Astrocyte (in vitro differentiated cells and primary cell): ENCODE measurements around the gene DNAJC7. TPM values are rescaled to one million over a fixed set of nuclear protein-coding genes. Genes with fewer than 3 reads are reported as not detected.

Source experiments
- DNase-seq: peaks from one replicate; pipeline ENCODE4 v3.0.0-alpha.2; 2010; ENCODE audit warnings: low read depth
- FAIRE-seq: peaks from 2 replicates; lab custom pipeline; 2011; peaks lifted over from hg19 to GRCh38; lab: Jason Lieb, UNC
- H2AFZ ChIP-seq: 2 replicates; pipeline ENCODE4 v1.6.0; 2012; ENCODE audit warnings: low read depth, low read length, inconsistent platforms
- H3K27ac ChIP-seq: 2 replicates; pipeline ENCODE4 v1.5.1; 2011; ENCODE audit warnings: low read depth, low read length, inconsistent platforms
- H3K27me3 ChIP-seq: 2 replicates; pipeline ENCODE4 v1.6.0; 2011; ENCODE audit warnings: low read length, inconsistent platforms; ENCODE audit not compliant: insufficient read depth
- H3K36me3 ChIP-seq: 2 replicates; pipeline ENCODE4 v1.5.1; 2011; ENCODE audit warnings: low read length, inconsistent platforms; ENCODE audit not compliant: insufficient read depth
- H3K4me1 ChIP-seq: 2 replicates; pipeline ENCODE4 v1.5.1; 2011; ENCODE audit warnings: low read length, inconsistent platforms; ENCODE audit not compliant: insufficient read depth
- H3K4me2 ChIP-seq: 2 replicates; pipeline ENCODE4 v1.6.0; 2012; ENCODE audit warnings: low read length, inconsistent platforms
- H3K4me3 ChIP-seq: 2 replicates; pipeline ENCODE4 v1.5.1; 2011; ENCODE audit warnings: low read depth, mild to moderate bottlenecking, low read length, inconsistent platforms; ENCODE audit not compliant: insufficient read depth
- H3K79me2 ChIP-seq: 2 replicates; pipeline ENCODE4 v1.6.0; 2012; ENCODE audit warnings: mild to moderate bottlenecking, low read length, inconsistent platforms; ENCODE audit not compliant: insufficient read depth
- H3K9ac ChIP-seq: 2 replicates; pipeline ENCODE4 v1.6.0; 2012; ENCODE audit warnings: mild to moderate bottlenecking, low read length, inconsistent platforms
- H3K9me3 ChIP-seq: 2 replicates; pipeline ENCODE4 v1.5.1; 2012; ENCODE audit warnings: low read depth, mild to moderate bottlenecking, low read length, inconsistent platforms; ENCODE audit not compliant: insufficient read depth
- H4K20me1 ChIP-seq: 2 replicates; pipeline ENCODE4 v1.6.0; 2012; ENCODE audit warnings: low read length, inconsistent platforms; ENCODE audit not compliant: insufficient read depth
- H3K27ac Mint-ChIP-seq: one replicate; pipeline ENCODE4 v1.8.0; 2021; ENCODE audit warnings: mild to moderate bottlenecking, mixed read lengths; ENCODE audit not compliant: unreplicated experiment
- H3K27me3 Mint-ChIP-seq: one replicate; pipeline ENCODE4 v1.8.0; 2021; ENCODE audit warnings: low read depth, mixed read lengths; ENCODE audit not compliant: unreplicated experiment
- H3K36me3 Mint-ChIP-seq: one replicate; pipeline ENCODE4 v1.8.0; 2021; ENCODE audit warnings: low read depth, mixed read lengths; ENCODE audit not compliant: unreplicated experiment
- H3K4me1 Mint-ChIP-seq: one replicate; pipeline ENCODE4 v1.8.0; 2021; ENCODE audit warnings: low read depth, mixed read lengths; ENCODE audit not compliant: unreplicated experiment
- H3K4me3 Mint-ChIP-seq: one replicate; pipeline ENCODE4 v1.8.0; 2021; ENCODE audit warnings: mild to moderate bottlenecking, moderate library complexity, mixed read lengths; ENCODE audit not compliant: unreplicated experiment
- H3K9me3 Mint-ChIP-seq: one replicate; pipeline ENCODE4 v1.8.0; 2021; ENCODE audit warnings: mild to moderate bottlenecking, mixed read lengths; ENCODE audit not compliant: unreplicated experiment
- EZH2 ChIP-seq: IDR thresholded peaks from 2 replicates; pipeline ENCODE4 v1.6.1; 2012; ENCODE audit warnings: mild to moderate bottlenecking, low read length, inconsistent platforms; ENCODE audit not compliant: insufficient read depth
- total RNA-seq: library from RNA; stranded (reverse); gene quantifications from 2 replicates; pipeline ENCODE4 v1.2.1, GENCODE V29; 2021
- TF ChIP-seq, protein P1 (sequence below): IDR thresholded peaks from 2 replicates; pipeline ENCODE4 v1.5.1; 2011; ENCODE audit warnings: low read depth, mild to moderate bottlenecking, inconsistent platforms, low read length, moderate library complexity; ENCODE audit not compliant: insufficient read depth

Gene DNAJC7
- total RNA-seq, 1 donor from 2014 or later, result 96.0 TPM

DNA sequence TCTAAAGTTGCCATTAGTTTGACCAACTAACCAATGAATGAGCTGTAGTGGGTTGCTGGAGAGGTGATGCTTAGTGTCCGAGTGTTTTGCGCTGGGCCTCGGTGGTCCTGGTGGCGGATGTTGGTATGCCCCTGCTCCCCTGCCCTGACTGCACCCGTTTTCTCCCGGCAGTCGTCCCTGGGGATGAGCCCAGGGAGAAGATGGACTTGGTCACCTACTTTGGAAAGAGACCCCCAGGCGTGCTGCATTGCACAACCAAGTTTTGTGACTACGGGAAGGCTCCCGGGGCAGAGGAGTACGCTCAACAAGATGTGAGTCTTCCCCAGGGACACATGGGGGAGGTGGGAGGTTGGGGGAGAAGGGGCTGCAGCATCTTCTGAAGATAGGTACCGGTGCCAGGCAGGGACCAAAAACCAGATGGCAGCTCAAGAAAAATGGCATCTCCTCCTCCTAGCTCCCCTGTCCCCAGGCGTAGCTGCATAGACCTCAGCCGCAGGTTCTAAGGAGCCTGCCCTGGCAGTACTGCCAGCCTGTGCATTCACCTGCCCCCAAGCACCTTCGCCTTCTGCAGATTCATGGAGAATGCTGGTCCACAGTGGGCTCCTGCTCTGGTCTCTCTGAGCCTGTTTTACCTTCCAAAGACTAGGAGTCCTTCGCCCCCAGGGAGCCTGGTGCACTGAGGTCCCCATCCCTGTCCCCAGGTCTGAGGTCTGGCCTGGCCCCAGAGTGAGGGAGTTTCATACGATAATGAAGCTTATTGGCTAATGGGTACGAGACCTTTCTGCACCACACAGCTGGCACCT lies 45.3 kb downstream of the DNAJC7 start:
- Histone ChIP-seq H2AFZ (no peak overlapping the region), H3K27ac (no peak overlapping the region), H3K27me3 (no peaks in the 10 kb centered on the region), H4K20me1 (peaks cover 77% of the 10 kb centered on the region), H3K4me2 (no peak overlapping the region), H3K9me3 (no peaks in the 10 kb centered on the region), H3K4me1 (peaks cover 16% of the 10 kb centered on the region), H3K36me3 (peaks cover 35% of the 10 kb centered on the region), H3K9ac (no peak overlapping the region), H3K4me3 (no peak overlapping the region), H3K79me2 (peaks cover 58% of the 10 kb centered on the region)
- Mint-ChIP-seq H3K27me3 (no peaks in the 10 kb centered on the region), H3K36me3 (peaks cover 36% of the 10 kb centered on the region), H3K9me3 (no peaks in the 10 kb centered on the region), H3K27ac (no peak overlapping the region), H3K4me3 (no peak overlapping the region), H3K4me1 (peaks cover 14% of the 10 kb centered on the region)
- no peak for TF ChIP-seq EZH2
- TF ChIP-seq, protein P1, sequence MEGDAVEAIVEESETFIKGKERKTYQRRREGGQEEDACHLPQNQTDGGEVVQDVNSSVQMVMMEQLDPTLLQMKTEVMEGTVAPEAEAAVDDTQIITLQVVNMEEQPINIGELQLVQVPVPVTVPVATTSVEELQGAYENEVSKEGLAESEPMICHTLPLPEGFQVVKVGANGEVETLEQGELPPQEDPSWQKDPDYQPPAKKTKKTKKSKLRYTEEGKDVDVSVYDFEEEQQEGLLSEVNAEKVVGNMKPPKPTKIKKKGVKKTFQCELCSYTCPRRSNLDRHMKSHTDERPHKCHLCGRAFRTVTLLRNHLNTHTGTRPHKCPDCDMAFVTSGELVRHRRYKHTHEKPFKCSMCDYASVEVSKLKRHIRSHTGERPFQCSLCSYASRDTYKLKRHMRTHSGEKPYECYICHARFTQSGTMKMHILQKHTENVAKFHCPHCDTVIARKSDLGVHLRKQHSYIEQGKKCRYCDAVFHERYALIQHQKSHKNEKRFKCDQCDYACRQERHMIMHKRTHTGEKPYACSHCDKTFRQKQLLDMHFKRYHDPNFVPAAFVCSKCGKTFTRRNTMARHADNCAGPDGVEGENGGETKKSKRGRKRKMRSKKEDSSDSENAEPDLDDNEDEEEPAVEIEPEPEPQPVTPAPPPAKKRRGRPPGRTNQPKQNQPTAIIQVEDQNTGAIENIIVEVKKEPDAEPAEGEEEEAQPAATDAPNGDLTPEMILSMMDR, result no peak
- FAIRE-seq (no peak), DNase-seq (no peak)

DNA sequence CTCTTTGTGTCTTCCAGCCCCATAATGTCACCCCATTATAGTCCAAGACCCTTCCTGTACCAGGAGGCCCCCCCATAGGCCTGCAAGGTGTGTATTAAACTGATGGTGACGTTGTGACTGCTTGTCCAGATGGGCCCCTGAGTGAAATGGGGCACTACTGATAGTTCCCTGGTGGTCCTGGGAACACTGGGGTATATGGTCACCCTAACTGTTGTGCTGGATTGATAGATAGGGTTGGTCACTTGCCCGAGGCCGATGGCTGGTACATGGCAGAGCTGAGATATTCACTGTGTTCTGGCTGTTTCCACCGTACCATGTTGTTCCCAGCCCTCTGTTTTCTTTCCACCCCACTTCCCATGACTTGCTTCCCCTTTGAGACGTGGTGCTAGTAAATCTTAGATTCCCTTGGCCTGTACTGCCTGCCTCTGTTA lies 46.3 kb downstream of the DNAJC7 start:
- H3K36me3 Mint-ChIP-seq, result peaks cover 30% of the 10 kb centered on the region
- H3K27ac Mint-ChIP-seq, result no peak overlapping the region
- FAIRE-seq, result no peak

More for the DNA sequence above, 46.3 kb downstream of the DNAJC7 start:
- peaks cover 18% of the 10 kb centered on the region for H3K4me1 ChIP-seq
- no peak overlapping the region for H3K4me2 ChIP-seq
- H3K9me3 Mint-ChIP-seq, result no peaks in the 10 kb centered on the region
- no peaks in the 10 kb centered on the region for H3K9me3 ChIP-seq
- no peak overlapping the region for H3K4me3 ChIP-seq
- H2AFZ ChIP-seq, result no peak overlapping the region
- no peaks in the 10 kb centered on the region for H3K27me3 ChIP-seq
- H3K27me3 Mint-ChIP-seq, result no peaks in the 10 kb centered on the region
- H3K9ac ChIP-seq, result no peak overlapping the region
- peaks cover 62% of the 10 kb centered on the region for H3K79me2 ChIP-seq
- H3K36me3 ChIP-seq, result peaks cover 28% of the 10 kb centered on the region
- TF ChIP-seq EZH2, result no peak
- TF ChIP-seq, protein P1, result no peak
- no peak overlapping the region for H3K4me3 Mint-ChIP-seq
- DNase-seq, result no peak
- H3K4me1 Mint-ChIP-seq, result peaks cover 14% of the 10 kb centered on the region
- H3K27ac ChIP-seq, result no peak overlapping the region
- H4K20me1 ChIP-seq, result peaks cover 76% of the 10 kb centered on the region
